GM23338 (cell line): ENCODE data around the gene RPGRIP1. TPM values are rescaled to one million over a fixed set of nuclear protein-coding genes. Genes with fewer than 3 reads are reported as not detected.

Source experiments
- ATAC-seq: fragments of 200-7000 bp; cut with Tn5 transposase; 3 replicates; pipeline ENCODE4 v1.9.1; 2020
- DNase-seq: peaks from one replicate; pipeline ENCODE4 v3.0.0-alpha.2; 2015; ENCODE audit warnings: low spot score
- H2AFZ ChIP-seq: fragments of 200-600 bp; sonication (generic); 2 replicates; pipeline ENCODE4 v1.8.0; 2016; ENCODE audit warnings: antibody characterized with exemption, mild to moderate bottlenecking, moderate library complexity
- H3F3A ChIP-seq: fragments of 200-600 bp; sonication (generic); replicated peaks from 2 replicates; pipeline ENCODE4 v1.8.0; 2017; ENCODE audit warnings: antibody characterized with exemption, mixed run types, low read depth
- H3K27ac ChIP-seq: fragments of 200-600 bp; sonication (generic); 2 replicates; pipeline ENCODE4 v1.6.1; 2016; ENCODE audit warnings: low read depth
- H3K27me3 ChIP-seq: fragments of 200-600 bp; sonication (generic); 2 replicates; pipeline ENCODE4 v1.8.0; 2016; ENCODE audit warnings: mild to moderate bottlenecking, mixed run types, moderate library complexity; ENCODE audit not compliant: insufficient read depth
- H3K36me3 ChIP-seq: fragments of 200-600 bp; sonication (generic); 2 replicates; pipeline ENCODE4 v1.8.0; 2016; ENCODE audit warnings: mild to moderate bottlenecking; ENCODE audit not compliant: insufficient read depth
- H3K4me1 ChIP-seq: fragments of 200-600 bp; sonication (generic); 2 replicates; pipeline ENCODE4 v1.8.0; 2016; ENCODE audit warnings: mild to moderate bottlenecking, moderate library complexity; ENCODE audit not compliant: insufficient read depth
- H3K4me2 ChIP-seq: fragments of 200-600 bp; sonication (generic); 2 replicates; pipeline ENCODE4 v1.7.1; 2017; ENCODE audit warnings: mixed run types
- H3K4me3 ChIP-seq: fragments of 200-600 bp; sonication (generic); 2 replicates; pipeline ENCODE4 v1.6.1; 2016; ENCODE audit warnings: mixed run types
- H3K79me2 ChIP-seq: fragments of 200-600 bp; sonication (generic); replicated peaks from 2 replicates; pipeline ENCODE4 v1.8.0; 2017; ENCODE audit warnings: mild to moderate bottlenecking; ENCODE audit not compliant: insufficient read depth
- H3K9me2 ChIP-seq: fragments of 200-600 bp; sonication (generic); 2 replicates; pipeline ENCODE4 v1.8.0; 2017; ENCODE audit not compliant: insufficient read depth
- H4K20me1 ChIP-seq: fragments of 200-600 bp; sonication (generic); replicated peaks from 2 replicates; pipeline ENCODE4 v1.8.0; 2017; ENCODE audit warnings: mild to moderate bottlenecking; ENCODE audit not compliant: insufficient read depth
- H3K27ac Mint-ChIP-seq: 2 replicates; pipeline ENCODE4 v1.8.0; 2020; ENCODE audit warnings: inconsistent platforms, mild to moderate bottlenecking, moderate library complexity, mixed read lengths
- H3K27me3 Mint-ChIP-seq: 3 replicates; pipeline ENCODE4 v1.8.0; 2022; ENCODE audit warnings: low read depth, mild to moderate bottlenecking, moderate library complexity, mixed read lengths, inconsistent platforms; ENCODE audit not compliant: insufficient read depth, poor library complexity
- H3K36me3 Mint-ChIP-seq: 3 replicates; pipeline ENCODE4 v1.8.0; 2021; ENCODE audit warnings: low read depth, mild to moderate bottlenecking, inconsistent platforms, moderate library complexity, mixed read lengths
- H3K4me1 Mint-ChIP-seq: 3 replicates; pipeline ENCODE4 v1.8.0; 2020; ENCODE audit warnings: mild to moderate bottlenecking, inconsistent platforms, mixed read lengths
- H3K4me3 Mint-ChIP-seq: 3 replicates; pipeline ENCODE4 v1.8.0; 2021; ENCODE audit warnings: moderate library complexity, mild to moderate bottlenecking, inconsistent platforms, mixed read lengths
- H3K9me3 Mint-ChIP-seq: 3 replicates; pipeline ENCODE4 v1.8.0; 2020; ENCODE audit warnings: moderate library complexity, mild to moderate bottlenecking, inconsistent platforms, mixed read lengths
- CREB1 ChIP-seq: fragments of 250-450 bp; sonication (Bioruptor Pico); IDR thresholded peaks from 2 replicates; pipeline ENCODE4 v1.5.0; 2020; ENCODE audit warnings: low read depth, mild to moderate bottlenecking, moderate library complexity
- EZH2 ChIP-seq: fragments of 200-600 bp; sonication (generic); IDR thresholded peaks from one replicate; pipeline ENCODE4 v1.8.0; 2017; ENCODE audit warnings: antibody characterized with exemption, mild to moderate bottlenecking, low read depth; ENCODE audit not compliant: unreplicated experiment
- EZH2phosphoT487 ChIP-seq: fragments of 200-600 bp; sonication (generic); IDR thresholded peaks from one replicate; pipeline ENCODE4 v1.8.1; 2018; ENCODE audit warnings: antibody characterized with exemption; ENCODE audit not compliant: unreplicated experiment
- JUNB ChIP-seq: IDR thresholded peaks from one replicate; pipeline ENCODE4 v1.6.1; 2016; ENCODE audit warnings: antibody characterized with exemption; ENCODE audit not compliant: unreplicated experiment
- NANOG ChIP-seq: IDR thresholded peaks from 2 replicates; pipeline ENCODE4 v1.6.1; 2016; ENCODE audit warnings: antibody characterized with exemption, borderline replicate concordance
- POLR2AphosphoS5 ChIP-seq: IDR thresholded peaks from 2 replicates; pipeline ENCODE4 v1.6.1; 2016; ENCODE audit warnings: antibody characterized with exemption, low read depth
- STAT1 ChIP-seq: IDR thresholded peaks from one replicate; pipeline ENCODE4 v1.6.1; 2016; ENCODE audit warnings: antibody characterized with exemption; ENCODE audit not compliant: unreplicated experiment
- ZNF114 ChIP-seq: fragments of 250-450 bp; sonication (Bioruptor Pico); IDR thresholded peaks from 2 replicates; pipeline ENCODE4 v1.5.0; 2020; ENCODE audit warnings: mild to moderate bottlenecking, moderate library complexity
- ZNF331 ChIP-seq: fragments of 250-450 bp; sonication (Bioruptor Pico); IDR thresholded peaks from 2 replicates; pipeline ENCODE4 v1.5.0; 2020; ENCODE audit warnings: low read depth, mild to moderate bottlenecking, moderate library complexity
- polyA plus RNA-seq: library from polyadenylated mRNA; unstranded; fragments of >200 nt; fragmentation: Nextera tagmentation; extraction: Ambion mirVana; gene quantifications from 2 replicates; pipeline ENCODE4 v1.2.1, GENCODE V29; 2016
- total RNA-seq: library from RNA; depleted of rRNA; stranded (reverse); fragments of >200 nt; shearing (Covaris generic); gene quantifications from 2 replicates; pipeline ENCODE4 v1.2.3, GENCODE V29; 2014
- TF ChIP-seq, protein P1 (sequence below): fragments of 250-450 bp; sonication (Bioruptor Pico); IDR thresholded peaks from 2 replicates; pipeline ENCODE4 v1.5.0; 2020; ENCODE audit warnings: mild to moderate bottlenecking, moderate library complexity
- TF ChIP-seq, protein P2 (sequence below): IDR thresholded peaks from 2 replicates; pipeline ENCODE4 v1.6.1; 2016; ENCODE audit warnings: antibody characterized with exemption
- TF ChIP-seq, protein P3 (sequence below): IDR thresholded peaks from one replicate; pipeline ENCODE4 v1.6.1; 2018; ENCODE audit warnings: antibody characterized with exemption; ENCODE audit not compliant: unreplicated experiment

RPGRIP1 gene
- total and polyA plus RNA-seq, 2 experiments from 2014 or later = 0.24 to 1.6 TPM

DNA sequence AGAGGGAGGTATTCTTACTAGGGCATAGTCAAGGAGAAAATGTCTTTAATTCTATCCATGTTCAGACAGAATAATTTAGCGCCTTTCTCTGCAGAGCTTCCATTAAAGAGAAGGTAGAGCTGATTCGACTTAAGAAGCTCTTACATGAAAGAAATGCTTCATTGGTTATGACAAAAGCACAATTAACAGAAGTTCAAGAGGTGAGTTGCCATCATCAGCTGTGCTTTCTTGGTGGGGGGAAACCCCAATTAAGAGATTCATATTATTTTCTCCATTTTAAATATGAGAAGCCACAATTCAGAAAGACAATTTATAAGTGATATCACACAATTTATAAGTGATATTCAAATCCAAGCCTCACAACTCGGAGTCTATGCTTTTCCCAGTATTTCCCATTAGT is 27.8 kb downstream of the RPGRIP1 start:
- peak overlapping the region; percentile 94 for H3K27ac ChIP-seq

More for the DNA sequence above, 27.8 kb downstream of the RPGRIP1 start:
- Mint-ChIP-seq H3K9me3 (no peaks in the 10 kb centered on the region), H3K27ac (peak overlapping the region; percentile 98; the same call in 1 of the 2 replicates), H3K27me3 (peaks cover 2% of the 10 kb centered on the region), H3K4me3 (peak overlapping the region; percentile 82), H3K36me3 (no peaks in the 10 kb centered on the region), H3K4me1 (peaks cover 29% of the 10 kb centered on the region; the same call in 2 of the 3 replicates)
- Histone ChIP-seq H3K4me3 (peak overlapping the region; percentile 48; the same call in 1 of the 2 replicates), H3K36me3 (no peaks in the 10 kb centered on the region), H3K79me2 (no peaks in the 10 kb centered on the region), H4K20me1 (no peaks in the 10 kb centered on the region), H3K9me2 (no peaks in the 10 kb centered on the region), H3K27me3 (no peaks in the 10 kb centered on the region), H2AFZ (no peak overlapping the region), H3F3A (no peaks in the 10 kb centered on the region), H3K4me2 (peak overlapping the region; percentile 75), H3K4me1 (peaks cover 25% of the 10 kb centered on the region)
- TF ChIP-seq ZNF114 (CRISPR knock-in tag) (no peak), CREB1 (CRISPR knock-in tag) (no peak), ZNF331 (CRISPR knock-in tag) (no peak), JUNB (no peak), NANOG (no peak), EZH2phosphoT487 (no peak), STAT1 (no peak), EZH2 (no peak), POLR2AphosphoS5 (no peak)
- TF ChIP-seq, protein P1, sequence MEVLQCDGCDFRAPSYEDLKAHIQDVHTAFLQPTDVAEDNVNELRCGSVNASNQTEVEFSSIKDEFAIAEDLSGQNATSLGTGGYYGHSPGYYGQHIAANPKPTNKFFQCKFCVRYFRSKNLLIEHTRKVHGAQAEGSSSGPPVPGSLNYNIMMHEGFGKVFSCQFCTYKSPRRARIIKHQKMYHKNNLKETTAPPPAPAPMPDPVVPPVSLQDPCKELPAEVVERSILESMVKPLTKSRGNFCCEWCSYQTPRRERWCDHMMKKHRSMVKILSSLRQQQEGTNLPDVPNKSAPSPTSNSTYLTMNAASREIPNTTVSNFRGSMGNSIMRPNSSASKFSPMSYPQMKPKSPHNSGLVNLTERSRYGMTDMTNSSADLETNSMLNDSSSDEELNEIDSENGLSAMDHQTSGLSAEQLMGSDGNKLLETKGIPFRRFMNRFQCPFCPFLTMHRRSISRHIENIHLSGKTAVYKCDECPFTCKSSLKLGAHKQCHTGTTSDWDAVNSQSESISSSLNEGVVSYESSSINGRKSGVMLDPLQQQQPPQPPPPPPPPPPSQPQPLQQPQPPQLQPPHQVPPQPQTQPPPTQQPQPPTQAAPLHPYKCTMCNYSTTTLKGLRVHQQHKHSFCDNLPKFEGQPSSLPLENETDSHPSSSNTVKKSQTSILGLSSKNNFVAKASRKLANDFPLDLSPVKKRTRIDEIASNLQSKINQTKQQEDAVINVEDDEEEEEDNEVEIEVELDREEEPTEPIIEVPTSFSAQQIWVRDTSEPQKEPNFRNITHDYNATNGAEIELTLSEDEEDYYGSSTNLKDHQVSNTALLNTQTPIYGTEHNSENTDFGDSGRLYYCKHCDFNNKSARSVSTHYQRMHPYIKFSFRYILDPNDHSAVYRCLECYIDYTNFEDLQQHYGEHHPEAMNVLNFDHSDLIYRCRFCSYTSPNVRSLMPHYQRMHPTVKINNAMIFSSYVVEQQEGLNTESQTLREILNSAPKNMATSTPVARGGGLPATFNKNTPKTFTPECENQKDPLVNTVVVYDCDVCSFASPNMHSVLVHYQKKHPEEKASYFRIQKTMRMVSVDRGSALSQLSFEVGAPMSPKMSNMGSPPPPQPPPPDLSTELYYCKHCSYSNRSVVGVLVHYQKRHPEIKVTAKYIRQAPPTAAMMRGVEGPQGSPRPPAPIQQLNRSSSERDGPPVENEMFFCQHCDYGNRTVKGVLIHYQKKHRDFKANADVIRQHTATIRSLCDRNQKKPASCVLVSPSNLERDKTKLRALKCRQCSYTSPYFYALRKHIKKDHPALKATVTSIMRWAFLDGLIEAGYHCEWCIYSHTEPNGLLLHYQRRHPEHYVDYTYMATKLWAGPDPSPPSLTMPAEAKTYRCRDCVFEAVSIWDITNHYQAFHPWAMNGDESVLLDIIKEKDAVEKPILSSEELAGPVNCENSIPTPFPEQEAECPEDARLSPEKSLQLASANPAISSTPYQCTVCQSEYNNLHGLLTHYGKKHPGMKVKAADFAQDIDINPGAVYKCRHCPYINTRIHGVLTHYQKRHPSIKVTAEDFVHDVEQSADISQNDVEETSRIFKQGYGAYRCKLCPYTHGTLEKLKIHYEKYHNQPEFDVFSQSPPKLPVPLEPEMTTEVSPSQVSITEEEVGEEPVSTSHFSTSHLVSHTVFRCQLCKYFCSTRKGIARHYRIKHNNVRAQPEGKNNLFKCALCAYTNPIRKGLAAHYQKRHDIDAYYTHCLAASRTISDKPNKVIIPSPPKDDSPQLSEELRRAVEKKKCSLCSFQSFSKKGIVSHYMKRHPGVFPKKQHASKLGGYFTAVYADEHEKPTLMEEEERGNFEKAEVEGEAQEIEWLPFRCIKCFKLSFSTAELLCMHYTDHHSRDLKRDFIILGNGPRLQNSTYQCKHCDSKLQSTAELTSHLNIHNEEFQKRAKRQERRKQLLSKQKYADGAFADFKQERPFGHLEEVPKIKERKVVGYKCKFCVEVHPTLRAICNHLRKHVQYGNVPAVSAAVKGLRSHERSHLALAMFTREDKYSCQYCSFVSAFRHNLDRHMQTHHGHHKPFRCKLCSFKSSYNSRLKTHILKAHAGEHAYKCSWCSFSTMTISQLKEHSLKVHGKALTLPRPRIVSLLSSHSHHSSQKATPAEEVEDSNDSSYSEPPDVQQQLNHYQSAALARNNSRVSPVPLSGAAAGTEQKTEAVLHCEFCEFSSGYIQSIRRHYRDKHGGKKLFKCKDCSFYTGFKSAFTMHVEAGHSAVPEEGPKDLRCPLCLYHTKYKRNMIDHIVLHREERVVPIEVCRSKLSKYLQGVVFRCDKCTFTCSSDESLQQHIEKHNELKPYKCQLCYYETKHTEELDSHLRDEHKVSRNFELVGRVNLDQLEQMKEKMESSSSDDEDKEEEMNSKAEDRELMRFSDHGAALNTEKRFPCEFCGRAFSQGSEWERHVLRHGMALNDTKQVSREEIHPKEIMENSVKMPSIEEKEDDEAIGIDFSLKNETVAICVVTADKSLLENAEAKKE = no peak
- TF ChIP-seq, protein P2, sequence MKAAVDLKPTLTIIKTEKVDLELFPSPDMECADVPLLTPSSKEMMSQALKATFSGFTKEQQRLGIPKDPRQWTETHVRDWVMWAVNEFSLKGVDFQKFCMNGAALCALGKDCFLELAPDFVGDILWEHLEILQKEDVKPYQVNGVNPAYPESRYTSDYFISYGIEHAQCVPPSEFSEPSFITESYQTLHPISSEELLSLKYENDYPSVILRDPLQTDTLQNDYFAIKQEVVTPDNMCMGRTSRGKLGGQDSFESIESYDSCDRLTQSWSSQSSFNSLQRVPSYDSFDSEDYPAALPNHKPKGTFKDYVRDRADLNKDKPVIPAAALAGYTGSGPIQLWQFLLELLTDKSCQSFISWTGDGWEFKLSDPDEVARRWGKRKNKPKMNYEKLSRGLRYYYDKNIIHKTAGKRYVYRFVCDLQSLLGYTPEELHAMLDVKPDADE = no peak
- TF ChIP-seq, protein P3, sequence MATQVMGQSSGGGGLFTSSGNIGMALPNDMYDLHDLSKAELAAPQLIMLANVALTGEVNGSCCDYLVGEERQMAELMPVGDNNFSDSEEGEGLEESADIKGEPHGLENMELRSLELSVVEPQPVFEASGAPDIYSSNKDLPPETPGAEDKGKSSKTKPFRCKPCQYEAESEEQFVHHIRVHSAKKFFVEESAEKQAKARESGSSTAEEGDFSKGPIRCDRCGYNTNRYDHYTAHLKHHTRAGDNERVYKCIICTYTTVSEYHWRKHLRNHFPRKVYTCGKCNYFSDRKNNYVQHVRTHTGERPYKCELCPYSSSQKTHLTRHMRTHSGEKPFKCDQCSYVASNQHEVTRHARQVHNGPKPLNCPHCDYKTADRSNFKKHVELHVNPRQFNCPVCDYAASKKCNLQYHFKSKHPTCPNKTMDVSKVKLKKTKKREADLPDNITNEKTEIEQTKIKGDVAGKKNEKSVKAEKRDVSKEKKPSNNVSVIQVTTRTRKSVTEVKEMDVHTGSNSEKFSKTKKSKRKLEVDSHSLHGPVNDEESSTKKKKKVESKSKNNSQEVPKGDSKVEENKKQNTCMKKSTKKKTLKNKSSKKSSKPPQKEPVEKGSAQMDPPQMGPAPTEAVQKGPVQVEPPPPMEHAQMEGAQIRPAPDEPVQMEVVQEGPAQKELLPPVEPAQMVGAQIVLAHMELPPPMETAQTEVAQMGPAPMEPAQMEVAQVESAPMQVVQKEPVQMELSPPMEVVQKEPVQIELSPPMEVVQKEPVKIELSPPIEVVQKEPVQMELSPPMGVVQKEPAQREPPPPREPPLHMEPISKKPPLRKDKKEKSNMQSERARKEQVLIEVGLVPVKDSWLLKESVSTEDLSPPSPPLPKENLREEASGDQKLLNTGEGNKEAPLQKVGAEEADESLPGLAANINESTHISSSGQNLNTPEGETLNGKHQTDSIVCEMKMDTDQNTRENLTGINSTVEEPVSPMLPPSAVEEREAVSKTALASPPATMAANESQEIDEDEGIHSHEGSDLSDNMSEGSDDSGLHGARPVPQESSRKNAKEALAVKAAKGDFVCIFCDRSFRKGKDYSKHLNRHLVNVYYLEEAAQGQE = no peak
- DNase-seq = no peak
- ATAC-seq = no peak
